ENCODE measurements around the gene CTIF. TPM values are rescaled to one million over a fixed set of nuclear protein-coding genes. Genes with fewer than 3 reads are reported as not detected.

CTIF gene
- total RNA-seq, 4 donors from 2014 or later = 72.2 to 137 (median 86.5) TPM

DNA sequence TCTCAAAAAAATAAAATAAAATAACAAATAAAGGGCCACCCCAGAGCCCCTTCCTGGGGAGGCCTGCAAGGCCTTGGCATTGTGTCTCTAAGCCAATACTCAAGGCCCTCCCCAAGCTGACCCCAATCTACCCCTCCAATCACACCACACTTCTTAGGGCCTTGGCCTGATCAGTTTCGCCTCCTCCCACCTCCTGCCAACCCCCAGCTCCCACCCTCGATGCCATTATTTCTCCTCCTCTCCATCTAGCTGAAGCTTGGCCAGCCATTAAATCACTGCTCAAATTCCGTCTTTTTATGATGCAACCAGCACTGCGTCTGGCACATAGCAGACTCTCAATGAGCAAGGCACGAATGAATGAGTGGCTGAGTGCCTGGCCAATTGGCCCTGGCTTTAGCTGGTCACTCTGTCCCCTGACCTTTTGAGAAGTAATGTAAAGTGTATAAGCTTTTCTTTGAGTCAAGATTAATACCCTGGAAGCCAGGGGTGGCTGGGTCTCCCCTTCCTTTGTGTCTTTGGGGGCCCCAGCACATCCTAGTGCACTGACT is 356.0 kb downstream of the CTIF start:
- 53 to 62% methylated on average over 5 of the region's 5 CpGs for WGBS, 2 donors
- no peak overlapping the region for H3K4me3 ChIP-seq
- H3K9me3 ChIP-seq = no peaks in the 10 kb centered on the region
- no peaks in the 10 kb centered on the region for H3K27me3 ChIP-seq
- peaks cover 0 to 25% (median 3%) of the 10 kb centered on the region in 4 donors for H3K4me1 ChIP-seq
- H3K27ac ChIP-seq = no peak overlapping the region
- H3K36me3 ChIP-seq = no peaks in the 10 kb centered on the region
- TF ChIP-seq EP300 (IDR thresholded peaks at IDR 0.05) = no peak
- TF ChIP-seq POLR2A (IDR thresholded peaks at IDR 0.05) = no peak
- TF ChIP-seq, protein P1, sequence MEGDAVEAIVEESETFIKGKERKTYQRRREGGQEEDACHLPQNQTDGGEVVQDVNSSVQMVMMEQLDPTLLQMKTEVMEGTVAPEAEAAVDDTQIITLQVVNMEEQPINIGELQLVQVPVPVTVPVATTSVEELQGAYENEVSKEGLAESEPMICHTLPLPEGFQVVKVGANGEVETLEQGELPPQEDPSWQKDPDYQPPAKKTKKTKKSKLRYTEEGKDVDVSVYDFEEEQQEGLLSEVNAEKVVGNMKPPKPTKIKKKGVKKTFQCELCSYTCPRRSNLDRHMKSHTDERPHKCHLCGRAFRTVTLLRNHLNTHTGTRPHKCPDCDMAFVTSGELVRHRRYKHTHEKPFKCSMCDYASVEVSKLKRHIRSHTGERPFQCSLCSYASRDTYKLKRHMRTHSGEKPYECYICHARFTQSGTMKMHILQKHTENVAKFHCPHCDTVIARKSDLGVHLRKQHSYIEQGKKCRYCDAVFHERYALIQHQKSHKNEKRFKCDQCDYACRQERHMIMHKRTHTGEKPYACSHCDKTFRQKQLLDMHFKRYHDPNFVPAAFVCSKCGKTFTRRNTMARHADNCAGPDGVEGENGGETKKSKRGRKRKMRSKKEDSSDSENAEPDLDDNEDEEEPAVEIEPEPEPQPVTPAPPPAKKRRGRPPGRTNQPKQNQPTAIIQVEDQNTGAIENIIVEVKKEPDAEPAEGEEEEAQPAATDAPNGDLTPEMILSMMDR (IDR thresholded peaks at IDR 0.05) = no peak
- no peak for DNase-seq (ENCODE audit: low spot score in 2 of 2)

DNA sequence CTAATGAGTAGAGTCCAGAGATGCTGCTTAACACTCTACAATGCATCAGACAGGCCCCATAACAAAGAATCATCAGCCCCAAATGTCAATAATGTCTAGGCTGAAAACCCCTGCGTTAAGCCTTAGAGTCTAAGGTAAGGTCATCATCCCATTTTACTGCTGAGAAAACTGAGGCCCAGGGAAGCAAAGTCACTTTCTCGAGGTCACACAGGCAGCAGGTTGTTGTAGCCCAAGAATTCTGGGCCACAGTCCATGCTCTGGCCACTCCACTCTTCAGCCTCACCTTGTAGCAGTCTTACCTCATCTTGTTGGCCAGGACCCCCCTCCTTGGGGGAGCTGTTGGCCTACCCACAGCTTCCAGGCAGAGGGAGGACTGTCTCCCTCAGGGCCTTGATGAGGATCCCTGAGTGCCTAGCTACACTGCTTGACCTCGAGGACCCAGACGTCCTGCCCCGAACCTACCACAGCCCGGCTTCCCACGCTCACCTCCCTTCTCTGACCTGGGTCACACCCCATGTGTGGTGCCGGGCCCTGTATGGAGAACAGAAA is 357.6 kb downstream of the CTIF start:
- 83 to 89% methylated on average over 8 of the region's 8 CpGs for WGBS, 2 donors

DNA sequence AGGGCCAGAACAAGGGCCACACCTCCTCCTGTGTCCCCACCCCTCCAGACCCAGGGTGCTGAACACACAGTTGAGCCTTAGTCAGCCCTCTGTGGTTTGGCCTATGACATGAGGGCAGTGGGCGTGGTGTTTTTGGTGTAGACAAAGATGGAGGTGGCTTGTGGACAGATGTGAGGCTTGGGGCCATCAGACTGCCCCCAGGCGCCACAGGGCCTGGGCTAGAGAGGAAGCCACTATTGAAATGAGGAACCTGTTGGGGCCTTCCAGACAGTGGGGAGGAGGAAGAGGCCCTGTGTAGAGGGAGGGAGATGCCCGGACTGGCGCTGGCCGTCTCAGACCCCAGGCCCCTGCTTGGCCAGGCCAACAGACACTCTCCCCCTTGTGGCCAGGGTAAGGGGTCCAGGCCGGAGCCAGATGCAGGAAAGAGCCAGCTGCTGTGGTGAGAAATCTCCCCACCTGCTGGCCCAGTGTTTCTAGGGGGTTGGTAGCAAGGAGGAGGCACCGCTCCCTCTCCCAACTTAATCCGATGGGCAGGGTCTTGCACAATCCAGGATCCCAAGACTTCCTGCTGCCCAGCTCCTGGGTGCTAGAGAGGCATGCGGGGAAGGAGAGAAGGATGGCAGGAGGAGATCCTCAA is 358.2 kb downstream of the CTIF start:
- no peaks in the 10 kb centered on the region for H3K36me3 ChIP-seq
- no peak overlapping the region for H3K4me3 ChIP-seq
- TF ChIP-seq, protein P1 (IDR thresholded peaks at IDR 0.05) = peak in 1 of 5 experiments; percentile 5
- TF ChIP-seq POLR2A (IDR thresholded peaks at IDR 0.05) (no peak), EP300 (IDR thresholded peaks at IDR 0.05) (peak in 1 of 2 donors; percentile 45)
- WGBS, 2 donors = 81 to 94% methylated on average over 9 of the region's 9 CpGs
- H3K9me3 ChIP-seq = no peaks in the 10 kb centered on the region
- peak; percentile 34 to 65 for DNase-seq (ENCODE audit: low spot score in 2 of 2)
- H3K27ac ChIP-seq = peak overlapping the region in 3 of 4 donors; percentile 9 to 54 (median 29)
- no peaks in the 10 kb centered on the region for H3K27me3 ChIP-seq
- peaks cover 0 to 31% (median 9%) of the 10 kb centered on the region in 4 donors for H3K4me1 ChIP-seq

More for the DNA sequence above, 357.6 kb downstream of the CTIF start:
- Histone ChIP-seq H3K27me3 (no peaks in the 10 kb centered on the region), H3K4me3 (no peak overlapping the region), H3K4me1 (peaks cover 0 to 25% (median 4%) of the 10 kb centered on the region in 4 donors), H3K36me3 (no peaks in the 10 kb centered on the region), H3K27ac (peak overlapping the region in 3 of 4 donors; percentile 9 to 54 (median 29)), H3K9me3 (no peaks in the 10 kb centered on the region)
- no peak for TF ChIP-seq EP300 (IDR thresholded peaks at IDR 0.05)
- no peak for TF ChIP-seq POLR2A (IDR thresholded peaks at IDR 0.05)
- TF ChIP-seq, protein P1 (IDR thresholded peaks at IDR 0.05) = no peak
- no peak for DNase-seq (ENCODE audit: low spot score in 2 of 2)

DNA sequence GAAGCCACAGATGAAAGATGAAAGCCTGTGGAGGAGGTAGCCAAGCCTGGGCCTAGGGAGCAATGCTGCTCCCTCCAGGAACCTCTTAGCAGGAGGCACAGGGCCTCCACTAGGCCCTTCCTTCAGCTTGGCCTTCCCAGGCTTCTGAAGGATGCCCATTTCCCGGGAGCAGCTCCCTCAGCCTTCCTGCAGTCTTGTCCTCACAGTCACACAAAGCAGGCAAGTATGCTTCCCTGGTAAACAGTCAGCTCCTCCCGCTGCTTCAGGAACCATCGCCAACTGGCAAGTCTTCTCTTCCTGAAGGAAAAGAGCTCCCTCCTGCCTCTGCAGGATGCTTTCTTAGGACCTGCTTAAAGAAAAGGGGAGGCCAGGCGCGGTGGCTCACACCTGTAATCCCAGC is 358.7 kb downstream of the CTIF start:
- H3K27ac ChIP-seq = peak overlapping the region in 1 of 4 donors; percentile 29

More for the DNA sequence above, 358.7 kb downstream of the CTIF start:
- 81 to 84% methylated on average over 5 of the region's 5 CpGs for WGBS, 2 donors
- no peak for TF ChIP-seq EP300 (IDR thresholded peaks at IDR 0.05)
- TF ChIP-seq, protein P1 (IDR thresholded peaks at IDR 0.05) = no peak
- TF ChIP-seq POLR2A (IDR thresholded peaks at IDR 0.05) = no peak
- peaks cover 0 to 36% (median 14%) of the 10 kb centered on the region in 4 donors for H3K4me1 ChIP-seq
- no peaks in the 10 kb centered on the region for H3K27me3 ChIP-seq
- H3K4me3 ChIP-seq = no peak overlapping the region
- H3K9me3 ChIP-seq = no peaks in the 10 kb centered on the region
- H3K36me3 ChIP-seq = no peaks in the 10 kb centered on the region
- no peak for DNase-seq (ENCODE audit: low spot score in 2 of 2)
